Measurements from ENCODE around the gene C14orf119. TPM values are rescaled to one million over a fixed set of nuclear protein-coding genes. Genes with fewer than 3 reads are reported as not detected.

Gene C14orf119
- total RNA-seq, 1 donor from 2014 or later, result 40.3 TPM

GRCh38 chr14:23114669-23115038 is 19.3 kb downstream of the C14orf119 start:
- peaks cover 3% of the 10 kb centered on the region for H3K27me3 Mint-ChIP-seq (ENCODE audit: unreplicated experiment)
- no peak for DNase-seq
- peaks cover 3% of the 10 kb centered on the region for H3K9me3 Mint-ChIP-seq (ENCODE audit: unreplicated experiment)
- peaks cover 3% of the 10 kb centered on the region for H3K4me1 Mint-ChIP-seq (ENCODE audit: low read depth, unreplicated experiment)
- H3K27ac Mint-ChIP-seq (ENCODE audit: unreplicated experiment), result no peak overlapping the region
- no peak overlapping the region for H3K4me3 Mint-ChIP-seq (ENCODE audit: unreplicated experiment)
- TF ChIP-seq CTCF (IDR thresholded peaks at IDR 0.05; ENCODE audit: partially characterized antibody, unreplicated experiment), result no peak
- H3K36me3 Mint-ChIP-seq (ENCODE audit: unreplicated experiment), result no peaks in the 10 kb centered on the region

DNA sequence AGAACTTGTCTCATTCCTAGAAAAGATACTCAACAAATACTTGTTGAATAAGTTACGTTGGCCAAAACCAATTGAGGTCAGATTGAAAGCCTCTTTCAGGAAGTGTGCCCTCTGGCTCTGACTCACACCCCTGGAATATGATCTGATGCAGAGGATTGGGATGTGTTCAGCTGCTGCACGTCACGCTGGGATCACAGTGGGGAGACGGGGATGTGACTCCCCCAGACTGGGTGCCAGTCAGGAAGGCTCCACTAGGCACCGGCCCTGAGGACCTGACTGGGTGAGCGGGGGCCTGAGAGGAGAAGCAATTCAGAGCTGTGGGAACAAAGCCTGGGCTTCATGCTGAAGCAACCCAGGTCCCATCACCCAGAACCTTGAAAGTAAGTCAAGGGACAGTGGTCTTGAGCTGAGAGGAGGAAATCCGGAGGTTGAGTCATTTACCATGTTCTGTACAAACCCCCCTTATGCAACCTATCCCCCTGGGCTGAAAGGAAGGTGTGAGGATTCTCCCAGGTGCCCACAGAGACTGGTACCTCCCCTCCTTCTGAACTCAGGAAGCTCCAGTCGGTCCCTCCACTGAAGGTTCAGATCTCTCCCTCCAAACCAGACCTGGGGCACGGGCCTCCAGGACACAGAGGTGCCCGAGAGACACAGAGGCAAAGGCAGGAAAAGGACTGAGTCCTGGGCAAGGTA is 19.9 kb downstream of the C14orf119 start:
- peaks cover 5% of the 10 kb centered on the region for H3K4me1 Mint-ChIP-seq (ENCODE audit: low read depth, unreplicated experiment)
- H3K27ac Mint-ChIP-seq (ENCODE audit: unreplicated experiment), result no peak overlapping the region
- TF ChIP-seq CTCF (IDR thresholded peaks at IDR 0.05; ENCODE audit: partially characterized antibody, unreplicated experiment), result no peak
- H3K36me3 Mint-ChIP-seq (ENCODE audit: unreplicated experiment), result no peaks in the 10 kb centered on the region
- DNase-seq, result no peak
- H3K27me3 Mint-ChIP-seq (ENCODE audit: unreplicated experiment), result peaks cover 3% of the 10 kb centered on the region
- no peak overlapping the region for H3K4me3 Mint-ChIP-seq (ENCODE audit: unreplicated experiment)
- H3K9me3 Mint-ChIP-seq (ENCODE audit: unreplicated experiment), result peaks cover 4% of the 10 kb centered on the region

DNA sequence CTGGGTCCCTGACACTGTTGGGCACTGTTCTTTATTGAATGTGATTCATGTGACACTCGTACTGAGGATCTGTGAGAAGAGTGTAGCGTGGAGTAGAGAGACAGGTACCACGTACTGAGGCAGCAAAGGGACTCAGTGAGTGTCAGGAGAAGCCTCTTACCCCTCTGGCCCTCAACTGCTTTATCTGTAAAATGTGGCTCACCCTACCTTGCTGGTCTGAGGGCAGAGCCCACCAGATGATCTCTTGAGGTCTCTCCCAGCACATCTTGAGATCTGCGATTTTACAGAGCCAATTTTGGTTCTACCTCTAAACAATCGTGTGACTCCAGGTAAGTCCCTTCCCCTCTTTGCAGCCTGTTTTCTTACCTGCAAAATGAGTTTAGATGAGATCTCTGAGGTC is 20.6 kb downstream of the C14orf119 start:
- H3K36me3 Mint-ChIP-seq (ENCODE audit: unreplicated experiment), result no peaks in the 10 kb centered on the region
- no peak overlapping the region for H3K4me3 Mint-ChIP-seq (ENCODE audit: unreplicated experiment)
- no peak for DNase-seq
- TF ChIP-seq CTCF (IDR thresholded peaks at IDR 0.05; ENCODE audit: partially characterized antibody, unreplicated experiment), result no peak
- no peak overlapping the region for H3K27ac Mint-ChIP-seq (ENCODE audit: unreplicated experiment)
- peaks cover 8% of the 10 kb centered on the region for H3K4me1 Mint-ChIP-seq (ENCODE audit: low read depth, unreplicated experiment)
- H3K27me3 Mint-ChIP-seq (ENCODE audit: unreplicated experiment), result peaks cover 3% of the 10 kb centered on the region
- H3K9me3 Mint-ChIP-seq (ENCODE audit: unreplicated experiment), result peaks cover 5% of the 10 kb centered on the region

- no peak for DNase-seq
- no peak for TF ChIP-seq CTCF (IDR thresholded peaks at IDR 0.05; ENCODE audit: partially characterized antibody, unreplicated experiment)
- H3K9me3 Mint-ChIP-seq (ENCODE audit: unreplicated experiment), result peaks cover 5% of the 10 kb centered on the region
- H3K4me1 Mint-ChIP-seq (ENCODE audit: low read depth, unreplicated experiment), result peaks cover 12% of the 10 kb centered on the region
- no peak overlapping the region for H3K4me3 Mint-ChIP-seq (ENCODE audit: unreplicated experiment)
- H3K27me3 Mint-ChIP-seq (ENCODE audit: unreplicated experiment), result peaks cover 3% of the 10 kb centered on the region
- H3K27ac Mint-ChIP-seq (ENCODE audit: unreplicated experiment), result no peak overlapping the region
- no peaks in the 10 kb centered on the region for H3K36me3 Mint-ChIP-seq (ENCODE audit: unreplicated experiment)
These were observed 22.2 kb downstream of the C14orf119 start for GRCh38 chr14:23117371-23118020.
